Skin epidermis (tissue), 12 donors: ENCODE measurements around the gene STRIP1.
"Not testable (repeated sequence)": the region's sequence is repeated elsewhere in the genome, so short reads cannot be mapped to it uniquely, and the experiment has no call there.

ENCODE experiments used
- H3K27ac ChIP-seq, 21 experiments: fragments of 200-600 bp; sonication (generic) in 11 of 21; one replicate each; pipeline ENCODE4 v1.5.0; 2020; ENCODE audit warnings: mild to moderate bottlenecking in 3 of 21, inconsistent platforms in 2 of 21, moderate library complexity in 2 of 21
- H3K4me3 ChIP-seq, 7 experiments: fragments of 200-600 bp; sonication (generic) in 2 of 7; one replicate each; pipeline ENCODE4 v1.5.0; 2020; ENCODE audit warnings: inconsistent platforms in 2 of 7, mild to moderate bottlenecking in 2 of 7, moderate library complexity in 1 of 7

Gene STRIP1

DNA sequence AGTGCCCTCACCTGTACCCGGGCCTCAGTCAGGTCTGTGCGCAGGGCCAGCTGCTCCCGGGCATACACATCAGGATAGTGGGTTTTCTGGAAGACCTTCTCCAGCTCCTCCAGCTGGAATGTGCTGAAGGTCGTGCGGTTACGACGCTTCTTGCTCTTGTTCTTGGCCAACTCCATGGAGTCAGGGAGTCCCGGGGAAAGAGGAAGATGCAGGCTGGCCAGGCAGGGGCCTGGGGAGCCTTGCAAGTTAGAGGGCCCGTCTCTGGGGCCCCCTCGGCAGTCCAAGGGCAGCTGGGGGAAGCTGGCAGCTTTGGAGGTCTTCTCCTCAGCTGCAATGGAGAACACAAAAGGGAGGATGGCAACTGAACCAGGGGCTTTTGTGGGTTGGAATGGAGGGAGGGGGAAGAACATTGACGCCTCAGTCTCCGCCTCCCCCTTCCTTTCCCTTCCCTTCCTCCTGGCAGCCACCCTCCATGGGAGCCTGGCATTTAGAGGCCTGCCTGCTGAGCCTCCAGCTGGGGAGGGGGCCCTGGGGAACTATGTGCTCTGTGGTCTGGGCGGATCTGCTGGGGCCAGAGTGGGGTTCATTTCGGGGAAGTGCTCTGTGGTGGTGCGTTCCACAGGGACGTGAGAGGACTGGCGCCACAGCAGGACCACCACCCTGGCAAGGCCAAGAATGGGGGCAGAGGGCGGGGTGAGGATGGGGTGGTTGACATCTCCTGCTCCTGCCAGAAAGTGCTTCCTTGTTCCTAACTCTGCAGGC is 30.3 kb downstream of the STRIP1 start:
- Histone ChIP-seq H3K27ac (no peak overlapping the region), H3K4me3 (no peak overlapping the region)

GRCh38 chr1:110065841-110066240 is 31.4 kb downstream of the STRIP1 start:
- H3K27ac ChIP-seq, result no peak overlapping the region
- no peak overlapping the region for H3K4me3 ChIP-seq

- Histone ChIP-seq H3K4me3 (no peak overlapping the region), H3K27ac (peak overlapping the region in 3 of 21 experiments; percentile 1 to 30 (median 6))
Measured at GRCh38 chr1:110067479-110067892, 33.1 kb downstream of the STRIP1 start.

- Histone ChIP-seq H3K4me3 (peak overlapping the region in 1 of 7 experiments; percentile 5), H3K27ac (peak overlapping the region in 3 of 21 experiments; percentile 1 to 58 (median 6))
Measured at GRCh38 chr1:110067893-110068645, 33.6 kb downstream of the STRIP1 start.

- H3K27ac ChIP-seq, result peak overlapping the region in 3 of 21 experiments; percentile 12 to 58 (median 29)
- peak overlapping the region in 1 of 7 experiments; percentile 5 for H3K4me3 ChIP-seq
Measured at GRCh38 chr1:110068646-110069403, 34.4 kb downstream of the STRIP1 start.

GRCh38 chr1:110069404-110070281 is 35.2 kb downstream of the STRIP1 start:
- Histone ChIP-seq H3K27ac (peak overlapping the region in 4 of 21 experiments; percentile 12 to 57 (median 22)), H3K4me3 (peak overlapping the region in 2 of 7 experiments; percentile 20 to 25)

DNA sequence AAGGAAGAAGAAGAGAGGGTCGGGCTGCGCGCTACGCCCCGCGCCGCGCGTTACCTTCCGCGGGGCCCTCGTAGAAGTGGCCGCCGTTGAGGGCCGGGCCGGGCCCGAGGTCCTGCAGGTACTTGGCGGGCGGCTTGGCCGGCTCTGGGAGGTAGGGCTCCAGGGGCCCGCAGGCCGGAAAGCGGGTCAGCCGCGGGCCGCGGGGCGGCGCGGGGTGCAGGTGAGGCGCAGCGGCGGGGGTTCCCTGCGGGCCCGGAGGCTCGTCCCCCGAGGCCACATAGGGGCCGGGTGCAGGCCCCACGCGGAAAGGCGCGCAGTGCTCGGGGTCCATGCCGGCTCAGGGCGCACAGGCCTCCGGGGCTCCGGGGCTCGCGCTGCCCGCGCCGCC is 35.9 kb downstream of the STRIP1 start:
- Histone ChIP-seq H3K27ac (peak overlapping the region in 2 of 21 experiments; percentile 29 to 57), H3K4me3 (peak overlapping the region in 2 of 7 experiments; percentile 20 to 25)

DNA sequence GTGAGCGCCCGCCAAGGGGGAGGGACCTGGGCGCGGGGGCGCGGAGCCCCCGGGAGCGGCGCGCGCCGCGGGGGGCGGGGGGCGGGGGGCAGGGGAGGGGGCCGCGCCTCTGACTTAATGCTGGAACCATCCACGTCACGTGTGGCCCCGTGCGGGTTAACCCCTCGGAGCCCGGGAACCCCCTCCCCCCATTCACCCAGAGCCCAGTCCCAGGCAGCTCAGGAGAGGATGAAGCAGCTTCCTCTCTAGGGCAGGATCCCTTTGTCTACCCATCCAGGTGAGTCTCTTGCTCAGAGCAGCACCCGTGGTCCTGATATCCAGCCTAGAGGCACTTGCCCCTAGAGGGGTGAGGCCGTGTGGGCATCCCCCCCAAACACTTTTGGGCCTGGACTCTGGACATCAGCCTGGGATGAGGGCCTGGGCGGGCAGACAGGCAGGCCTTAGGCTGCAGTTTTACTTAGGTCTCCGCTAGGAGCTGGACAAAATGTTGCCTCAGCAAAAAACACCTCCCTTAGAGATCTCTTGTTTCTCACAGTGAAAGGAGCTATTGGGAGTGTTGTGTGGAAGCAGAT is 36.3 kb downstream of the STRIP1 start, which contains the start of gene ALX3:
TSS of gene ALX3 (minus strand) at position 2 of the 572 bp plus-strand sequence. CDS start 60 bp downstream, outside the sequence.
- H3K4me3 ChIP-seq, result peak within 1 kb of the TSS in 2 of 7 experiments; percentile 20 to 25
- H3K27ac ChIP-seq, result peak within 1 kb of the TSS in 3 of 21 experiments; percentile 14 to 57 (median 29)

DNA sequence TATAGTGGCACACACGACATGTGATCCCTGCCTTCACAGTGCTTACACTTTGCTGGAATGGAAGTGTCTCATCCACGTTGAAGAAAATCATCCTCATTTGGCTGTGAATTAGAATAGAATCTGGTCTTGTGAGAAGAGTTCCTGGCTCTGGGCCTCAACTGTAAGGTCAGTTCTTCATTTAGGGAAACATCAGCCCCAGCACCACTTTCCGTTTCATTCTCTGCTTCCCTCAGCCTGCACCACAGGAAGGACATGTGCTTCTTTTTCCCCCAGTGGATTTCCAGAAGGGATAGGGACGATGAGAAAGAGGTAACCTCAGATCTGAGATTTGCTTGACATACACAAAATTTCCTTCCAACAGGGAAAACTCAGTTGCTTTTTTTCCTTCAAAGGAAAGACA is 39.7 kb downstream of the STRIP1 start:
- no peak overlapping the region for H3K4me3 ChIP-seq
- no peak overlapping the region for H3K27ac ChIP-seq

- Histone ChIP-seq H3K27ac (no peak overlapping the region), H3K4me3 (no peak overlapping the region)
Measured at GRCh38 chr1:110076789-110077500, 42.5 kb downstream of the STRIP1 start.

DNA sequence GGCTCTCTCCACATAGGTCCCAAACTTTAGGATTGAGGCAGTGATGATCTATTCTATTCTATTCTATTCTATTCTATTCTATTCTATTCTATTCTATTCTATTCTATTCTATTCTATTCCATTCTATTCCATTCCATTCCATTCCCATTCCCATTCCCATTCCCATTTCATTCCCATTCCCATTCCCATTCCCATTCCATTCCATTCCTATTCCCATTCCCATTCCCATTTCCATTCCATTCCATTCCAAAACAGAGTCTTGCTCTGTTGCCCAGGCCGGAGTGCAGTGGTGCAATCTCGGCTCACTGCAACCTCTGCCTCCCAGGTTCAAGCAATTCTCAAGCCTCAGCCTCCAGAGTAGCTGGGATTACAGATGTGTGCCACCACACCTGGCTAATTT is 45.6 kb downstream of the STRIP1 start:
- H3K27ac ChIP-seq, H3K4me3 ChIP-seq: not testable (repeated sequence)

- Histone ChIP-seq H3K4me3 (no peak overlapping the region), H3K27ac (no peak overlapping the region)
Measured at GRCh38 chr1:110081061-110081460, 46.6 kb downstream of the STRIP1 start.

DNA sequence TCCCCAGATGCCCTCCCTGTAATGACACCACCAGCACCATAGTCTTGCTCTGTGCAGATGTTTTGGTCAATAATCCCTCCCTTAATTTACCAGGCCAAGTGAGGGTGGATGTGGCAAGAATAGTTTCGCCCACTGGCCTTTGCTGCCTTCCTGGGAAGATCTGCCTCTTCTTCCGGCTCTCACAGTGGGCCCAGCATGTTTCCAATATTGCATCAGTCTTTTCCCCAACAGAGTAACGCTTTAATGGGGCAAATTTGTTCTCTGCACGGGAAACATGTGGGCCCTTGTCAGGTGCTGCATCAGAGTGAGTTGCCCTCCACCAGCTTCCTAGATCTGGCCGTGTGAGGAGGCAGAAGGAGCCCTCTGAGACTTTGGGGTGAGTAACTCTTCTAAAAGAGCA is 48.1 kb downstream of the STRIP1 start:
- peak overlapping the region in 1 of 21 experiments; percentile 42 for H3K27ac ChIP-seq
- H3K4me3 ChIP-seq, result no peak overlapping the region

DNA sequence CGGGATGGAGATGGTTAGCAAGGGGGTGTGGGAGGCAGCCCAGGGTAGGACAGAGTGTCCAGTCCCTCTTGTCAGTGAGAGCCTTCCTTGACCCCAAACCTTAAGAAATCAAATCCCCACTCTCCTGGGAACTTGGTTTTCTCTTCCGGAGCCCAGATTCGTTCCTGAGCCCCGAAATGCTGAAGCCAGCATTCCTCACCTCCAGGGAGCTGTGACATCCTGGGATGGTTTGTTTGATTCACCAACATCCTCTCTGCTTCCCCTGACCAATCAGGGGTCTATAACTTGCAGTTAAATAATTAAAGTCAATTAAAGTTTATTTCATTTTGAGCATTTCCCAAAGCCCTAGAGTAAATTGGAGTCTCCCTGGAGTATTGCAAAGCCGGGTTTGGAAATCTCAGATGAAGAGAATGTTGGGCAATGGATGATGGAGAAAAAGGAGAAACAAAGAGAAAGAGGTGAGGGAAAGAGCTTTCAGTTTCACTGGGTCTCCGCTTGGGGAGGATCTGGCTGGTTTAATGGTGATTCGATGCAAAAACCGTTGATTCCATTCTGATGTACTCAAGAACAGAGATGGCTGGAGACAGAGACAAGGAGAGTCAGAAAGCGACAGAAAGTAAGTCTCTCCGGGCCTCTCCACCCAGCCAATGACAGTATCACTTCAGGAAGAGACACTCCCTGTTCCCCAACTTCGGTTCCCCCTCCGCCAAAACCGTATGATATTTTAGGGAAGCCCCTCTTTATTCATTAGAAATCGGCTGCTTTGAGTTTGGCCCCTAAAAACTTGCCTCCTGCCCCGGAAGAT is 48.8 kb downstream of the STRIP1 start:
- peak overlapping the region; percentile 45 to 60 (median 48) for H3K4me3 ChIP-seq
- H3K27ac ChIP-seq, result peak overlapping the region in 16 of 21 experiments; percentile 23 to 85 (median 73)

DNA sequence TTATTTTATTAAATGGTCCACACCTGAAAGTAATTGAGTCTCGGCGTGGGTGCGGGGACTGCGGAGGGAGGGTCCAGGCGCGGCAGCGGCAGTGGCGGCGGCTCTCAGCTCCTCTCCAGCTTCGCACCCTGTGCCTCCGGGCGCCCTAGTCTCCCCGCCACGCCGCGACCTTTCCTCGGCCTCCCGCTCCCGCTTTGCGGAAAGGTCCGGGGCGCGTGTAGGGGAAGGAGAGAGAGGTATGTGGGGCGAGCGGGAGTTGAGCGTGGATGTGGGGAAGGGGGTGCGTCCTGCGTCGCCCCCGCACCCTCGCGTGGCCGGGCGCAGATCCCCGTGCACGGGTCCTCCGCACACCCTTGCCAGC is 49.4 kb downstream of the STRIP1 start:
- H3K4me3 ChIP-seq, result peak overlapping the region; percentile 45 to 60 (median 48)
- peak overlapping the region in 17 of 21 experiments; percentile 23 to 85 (median 71) for H3K27ac ChIP-seq

- Histone ChIP-seq H3K27ac (peak overlapping the region in 19 of 21 experiments; percentile 23 to 85 (median 70)), H3K4me3 (peak overlapping the region; percentile 45 to 60 (median 48))
Measured at GRCh38 chr1:110084227-110085078, 50.0 kb downstream of the STRIP1 start.
